Prostate gland (tissue), 2 donors: ENCODE measurements around the gene PRICKLE2. TPM values are rescaled to one million over a fixed set of nuclear protein-coding genes. Genes with fewer than 3 reads are reported as not detected.

Experiments used
- DNase-seq: peaks from one replicate; pipeline ENCODE4 v3.0.0-alpha.2; 2019; ENCODE audit warnings: low spot score
- H3K27ac ChIP-seq, 2 donors: fragments of 200-600 bp; sonication (generic); 2 replicates each; pipeline ENCODE4 v1.5.1; 2017 to 2019
- H3K27me3 ChIP-seq: fragments of 200-600 bp; sonication (generic); replicated peaks from 2 replicates; pipeline ENCODE4 v1.5.1; 2019; ENCODE audit not compliant: insufficient read depth
- H3K36me3 ChIP-seq, 2 donors: fragments of 200-600 bp; sonication (generic); 1 replicate in 1 of 2; 2 replicates in 1 of 2; pipeline versions ENCODE4 v1.5.1 to v1.8.1; 2017 to 2019
- H3K4me1 ChIP-seq: fragments of 200-600 bp; sonication (generic); replicated peaks from 2 replicates; pipeline ENCODE4 v1.5.1; 2019
- H3K4me3 ChIP-seq, 2 donors: fragments of 200-600 bp; sonication (generic); 2 replicates each; pipeline ENCODE4 v1.5.1; 2017 to 2019
- H3K9me3 ChIP-seq: fragments of 200-600 bp; sonication (generic); 2 replicates; pipeline ENCODE4 v1.5.1; 2017
- POLR2A ChIP-seq: fragments of 450-650 bp; IDR thresholded peaks from one replicate; pipeline ENCODE4 v1.6.1; 2016; ENCODE audit warnings: antibody characterized with exemption, mild to moderate bottlenecking
- POLR2AphosphoS5 ChIP-seq: sonication (generic); formaldehyde crosslinking; IDR thresholded peaks from one replicate; pipeline ENCODE4 v1.6.1; 2017; ENCODE audit warnings: antibody characterized with exemption
- WGBS: methylation state at CpG from one replicate; pipeline ENCODE4 v1.1.5; 2018; 5-methylcytosine and 5-hydroxymethylcytosine counted together
- intact Hi-C: fragments of 100-400 bp; cut with DNase I; formaldehyde crosslinking; loops from one replicate; pipeline ENCODE4 v1.14.2; 2022
- total RNA-seq, 2 donors: library from RNA; depleted of rRNA; stranded (reverse); fragments of >200 nt; gene quantifications; one replicate each; pipeline ENCODE4 v1.1.0, GENCODE V29; 2016
- TF ChIP-seq, protein P1 (sequence below), 4 experiments: fragments of 200-600 bp in 2 of 4; fragments of 450-650 bp in 2 of 4; sonication (generic) in 2 of 4; IDR thresholded peaks; 1 replicate in 3 of 4; 2 replicates in 1 of 4; pipeline ENCODE4 v1.5.1; 2016 to 2019; ENCODE audit warnings: antibody characterized with exemption in 4 of 4, mild to moderate bottlenecking in 2 of 4, moderate library complexity in 2 of 4

The PRICKLE2 gene
- total RNA-seq, 2 donors from 2014 or later = 11.9 to 21.0 TPM

GRCh38 chr3:64055076-64055475, 170.2 kb downstream of the PRICKLE2 start:
- no peaks in the 10 kb centered on the region for H3K9me3 ChIP-seq
- no peak for DNase-seq
- H3K27ac ChIP-seq = no peak overlapping the region
- H3K27me3 ChIP-seq = no peaks in the 10 kb centered on the region
- WGBS = 82% methylated on average over 2 of the region's 2 CpGs
- no peaks in the 10 kb centered on the region for H3K4me1 ChIP-seq
- H3K4me3 ChIP-seq = no peak overlapping the region
- H3K36me3 ChIP-seq = no peaks in the 10 kb centered on the region
- no peak for TF ChIP-seq POLR2A
- no peak for TF ChIP-seq POLR2AphosphoS5
- TF ChIP-seq, protein P1, sequence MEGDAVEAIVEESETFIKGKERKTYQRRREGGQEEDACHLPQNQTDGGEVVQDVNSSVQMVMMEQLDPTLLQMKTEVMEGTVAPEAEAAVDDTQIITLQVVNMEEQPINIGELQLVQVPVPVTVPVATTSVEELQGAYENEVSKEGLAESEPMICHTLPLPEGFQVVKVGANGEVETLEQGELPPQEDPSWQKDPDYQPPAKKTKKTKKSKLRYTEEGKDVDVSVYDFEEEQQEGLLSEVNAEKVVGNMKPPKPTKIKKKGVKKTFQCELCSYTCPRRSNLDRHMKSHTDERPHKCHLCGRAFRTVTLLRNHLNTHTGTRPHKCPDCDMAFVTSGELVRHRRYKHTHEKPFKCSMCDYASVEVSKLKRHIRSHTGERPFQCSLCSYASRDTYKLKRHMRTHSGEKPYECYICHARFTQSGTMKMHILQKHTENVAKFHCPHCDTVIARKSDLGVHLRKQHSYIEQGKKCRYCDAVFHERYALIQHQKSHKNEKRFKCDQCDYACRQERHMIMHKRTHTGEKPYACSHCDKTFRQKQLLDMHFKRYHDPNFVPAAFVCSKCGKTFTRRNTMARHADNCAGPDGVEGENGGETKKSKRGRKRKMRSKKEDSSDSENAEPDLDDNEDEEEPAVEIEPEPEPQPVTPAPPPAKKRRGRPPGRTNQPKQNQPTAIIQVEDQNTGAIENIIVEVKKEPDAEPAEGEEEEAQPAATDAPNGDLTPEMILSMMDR (IDR thresholded peaks at IDR 0.05) = no peak
- intact Hi-C loops = no loop called here

GRCh38 chr3:64054488-64054887, 170.8 kb downstream of the PRICKLE2 start:
- Histone ChIP-seq H3K27me3 (no peaks in the 10 kb centered on the region), H3K27ac (no peak overlapping the region), H3K4me1 (no peaks in the 10 kb centered on the region), H3K4me3 (no peak overlapping the region), H3K9me3 (no peaks in the 10 kb centered on the region), H3K36me3 (no peaks in the 10 kb centered on the region)
- WGBS = 96% methylated on average over 3 of the region's 3 CpGs
- intact Hi-C loops = no loop called here
- TF ChIP-seq, protein P1 (IDR thresholded peaks at IDR 0.05) = no peak
- TF ChIP-seq POLR2AphosphoS5 (no peak), POLR2A (no peak)
- DNase-seq = no peak

- no peak overlapping the region for H3K4me3 ChIP-seq
- H3K36me3 ChIP-seq = no peaks in the 10 kb centered on the region
- no peak for DNase-seq
- TF ChIP-seq POLR2AphosphoS5 = no peak
- TF ChIP-seq, protein P1 (IDR thresholded peaks at IDR 0.05) = no peak
- no peak for TF ChIP-seq POLR2A
- no peaks in the 10 kb centered on the region for H3K27me3 ChIP-seq
- no peak overlapping the region for H3K27ac ChIP-seq
- 56% methylated on average over 3 of the region's 3 CpGs for WGBS
- intact Hi-C loops = no loop called here
- no peaks in the 10 kb centered on the region for H3K4me1 ChIP-seq
- H3K9me3 ChIP-seq = no peaks in the 10 kb centered on the region
Measured at GRCh38 chr3:64053581-64053980, 171.7 kb downstream of the PRICKLE2 start.

DNA sequence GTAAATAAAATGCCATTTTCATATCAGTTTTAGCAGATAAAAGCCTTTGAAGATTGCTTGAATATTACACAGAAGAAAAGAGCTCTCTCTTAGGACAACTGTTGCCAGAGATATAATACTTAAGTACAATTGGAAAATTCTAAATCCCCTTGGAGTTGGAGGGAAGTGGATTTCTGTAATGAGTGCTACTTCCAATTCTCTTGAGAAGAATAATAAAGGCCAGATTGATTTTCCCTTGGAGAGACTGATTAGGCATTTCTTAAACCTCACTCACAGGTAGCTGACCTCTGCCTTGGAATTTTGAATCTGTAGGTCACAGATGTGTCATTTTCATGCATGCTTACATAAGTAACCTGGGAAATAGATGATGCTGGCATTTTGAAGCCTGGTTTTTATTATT, 172.1 kb downstream of the PRICKLE2 start:
- H3K27me3 ChIP-seq = no peaks in the 10 kb centered on the region
- H3K36me3 ChIP-seq = no peaks in the 10 kb centered on the region
- intact Hi-C loops = no loop called here
- DNase-seq = no peak
- no peak overlapping the region for H3K4me3 ChIP-seq
- H3K27ac ChIP-seq = no peak overlapping the region
- H3K9me3 ChIP-seq = no peaks in the 10 kb centered on the region
- TF ChIP-seq, protein P1 (IDR thresholded peaks at IDR 0.05) = no peak
- H3K4me1 ChIP-seq = no peaks in the 10 kb centered on the region

- TF ChIP-seq POLR2A = no peak
- TF ChIP-seq POLR2AphosphoS5 = no peak
- TF ChIP-seq, protein P1 (IDR thresholded peaks at IDR 0.05) = no peak
- no peak overlapping the region for H3K27ac ChIP-seq
- 59% methylated on average over 4 of the region's 4 CpGs for WGBS
Measured at GRCh38 chr3:64049832-64050231, 175.4 kb downstream of the PRICKLE2 start.

More at GRCh38 chr3:64049832-64050231, 175.4 kb downstream of the PRICKLE2 start:
- no peaks in the 10 kb centered on the region for H3K27me3 ChIP-seq
- intact Hi-C loops = no loop called here
- H3K4me3 ChIP-seq = no peak overlapping the region
- no peak for DNase-seq
- no peaks in the 10 kb centered on the region for H3K4me1 ChIP-seq
- H3K9me3 ChIP-seq = no peaks in the 10 kb centered on the region
- no peaks in the 10 kb centered on the region for H3K36me3 ChIP-seq
